Measurements from ENCODE around the gene TMEM190.

- TF ChIP-seq, protein P1, sequence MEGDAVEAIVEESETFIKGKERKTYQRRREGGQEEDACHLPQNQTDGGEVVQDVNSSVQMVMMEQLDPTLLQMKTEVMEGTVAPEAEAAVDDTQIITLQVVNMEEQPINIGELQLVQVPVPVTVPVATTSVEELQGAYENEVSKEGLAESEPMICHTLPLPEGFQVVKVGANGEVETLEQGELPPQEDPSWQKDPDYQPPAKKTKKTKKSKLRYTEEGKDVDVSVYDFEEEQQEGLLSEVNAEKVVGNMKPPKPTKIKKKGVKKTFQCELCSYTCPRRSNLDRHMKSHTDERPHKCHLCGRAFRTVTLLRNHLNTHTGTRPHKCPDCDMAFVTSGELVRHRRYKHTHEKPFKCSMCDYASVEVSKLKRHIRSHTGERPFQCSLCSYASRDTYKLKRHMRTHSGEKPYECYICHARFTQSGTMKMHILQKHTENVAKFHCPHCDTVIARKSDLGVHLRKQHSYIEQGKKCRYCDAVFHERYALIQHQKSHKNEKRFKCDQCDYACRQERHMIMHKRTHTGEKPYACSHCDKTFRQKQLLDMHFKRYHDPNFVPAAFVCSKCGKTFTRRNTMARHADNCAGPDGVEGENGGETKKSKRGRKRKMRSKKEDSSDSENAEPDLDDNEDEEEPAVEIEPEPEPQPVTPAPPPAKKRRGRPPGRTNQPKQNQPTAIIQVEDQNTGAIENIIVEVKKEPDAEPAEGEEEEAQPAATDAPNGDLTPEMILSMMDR (IDR thresholded peaks at IDR 0.05), result no peak
- peak; percentile 85 for TF ChIP-seq TCF7L2 (IDR thresholded peaks at IDR 0.05; ENCODE audit: low read depth, low read length)
These were observed 31.3 kb downstream of the TMEM190 start for GRCh38 chr19:55407800-55408532.
